GM18873 (cell line): ENCODE data around the gene PLA2G2D.

Experiments used
- ATAC-seq: cut with Tn5 transposase; IDR thresholded peaks from one replicate; pipeline ENCODE4 v1.9.1; 2021; ENCODE audit warnings: mild to moderate bottlenecking, moderate library complexity, moderate number of reproducible peaks; ENCODE audit not compliant: unreplicated experiment, low FRiP score

PLA2G2D gene

DNA sequence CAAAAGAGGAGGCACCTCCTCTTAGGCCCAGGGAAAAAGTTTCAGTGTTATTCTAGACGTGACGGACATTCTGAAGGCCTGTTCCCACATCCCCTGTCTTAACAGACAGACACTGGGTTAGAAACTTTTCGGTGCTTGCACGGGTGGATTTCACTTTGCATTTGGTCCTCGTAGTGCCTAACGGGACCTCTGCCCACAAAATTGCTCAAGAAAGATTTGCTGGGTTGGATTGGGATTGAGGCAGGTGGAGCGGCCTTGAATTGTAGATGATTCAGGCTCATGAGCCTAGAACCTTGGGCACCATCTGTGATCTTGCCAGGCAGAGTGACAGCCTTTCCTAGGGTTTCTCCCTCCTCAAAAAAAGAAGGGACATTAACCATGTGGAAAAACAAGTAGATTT, 46.6 kb downstream of the PLA2G2D start:
- no peak for ATAC-seq

DNA sequence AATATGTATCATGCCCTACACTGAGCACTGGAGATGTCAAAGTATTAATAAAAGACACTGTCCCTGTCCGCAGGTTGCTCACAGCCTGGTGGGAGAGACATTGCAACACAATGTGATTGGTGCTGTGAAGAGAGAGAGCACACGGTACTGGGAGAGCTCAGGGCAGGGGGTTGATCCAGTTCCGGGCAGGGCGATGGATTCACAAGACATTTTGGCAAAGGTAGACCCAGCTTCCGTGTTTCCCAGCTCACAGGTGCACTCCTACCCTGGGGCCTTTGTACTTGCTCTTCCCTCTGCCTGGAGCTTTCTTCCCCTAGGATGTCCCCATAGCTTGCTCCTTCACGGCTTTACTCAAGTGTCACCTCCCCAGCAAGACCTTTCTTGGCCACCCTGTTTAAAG, 47.9 kb downstream of the PLA2G2D start:
- no peak for ATAC-seq

- no peak for ATAC-seq
Measured at GRCh38 chr1:20070357-20070756, 49.0 kb downstream of the PLA2G2D start.

DNA sequence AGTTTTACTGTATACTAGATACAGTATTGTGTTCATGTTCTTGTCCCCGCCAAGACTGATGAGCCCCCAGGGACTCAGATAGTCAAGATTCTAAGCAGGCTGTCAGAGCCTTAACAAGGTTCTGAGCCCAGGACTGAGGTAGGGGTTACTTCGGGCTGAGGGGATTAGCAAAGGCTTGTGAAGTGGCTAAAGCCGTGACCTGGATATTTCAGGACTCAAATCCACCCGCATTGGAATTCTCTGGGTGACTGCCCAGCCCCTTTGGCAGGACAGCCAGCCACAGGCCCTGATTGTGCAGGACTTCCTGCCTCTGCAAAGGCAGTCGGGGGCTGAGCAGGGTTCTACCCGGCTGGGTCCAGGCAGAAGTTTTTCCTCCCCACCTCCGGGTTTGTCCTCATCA, 49.5 kb downstream of the PLA2G2D start, which contains the start of gene PLA2G5:
Gene PLA2G5, plus strand, starts transcription at position 321 of the 400 bp plus-strand sequence. CDS start 14,637 bp downstream, outside the sequence.
- ATAC-seq = no peak

DNA sequence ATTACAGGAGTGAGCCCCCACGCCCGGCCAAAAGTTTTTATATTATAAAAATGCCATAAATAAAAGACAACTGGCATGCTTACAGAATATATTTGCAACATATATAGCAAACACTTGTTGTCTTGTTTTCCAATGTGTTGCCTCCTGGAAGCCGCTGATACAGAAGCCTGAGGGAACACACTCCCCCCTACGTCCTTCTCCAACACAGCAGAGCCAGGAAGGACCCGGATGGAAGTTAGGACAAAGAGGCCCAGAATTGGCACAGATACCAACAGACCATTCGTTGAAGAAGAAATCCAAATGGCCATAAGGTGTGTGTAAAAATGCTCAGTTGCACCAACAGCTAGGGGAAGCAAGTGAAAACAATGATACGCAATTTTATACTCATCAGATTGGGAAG, 50.6 kb downstream of the PLA2G2D start:
- ATAC-seq = no peak

GRCh38 chr1:20063861-20064292, 55.5 kb downstream of the PLA2G2D start:
- ATAC-seq = no peak
